T-helper 2 cell treated with Interferon-gamma antibody and Interleukin-4, amounts not matched to agents 5 μg/mL and 100 μg/mL, for 36 hours (primary cell): ENCODE measurements around the gene KCNC3.
A peak's percentile ranks its signal among the peaks of the same experiment; 100 is the strongest.
"Not testable (repeated sequence)": the region's sequence is repeated elsewhere in the genome, so short reads cannot be mapped to it uniquely, and the experiment has no call there.

ENCODE experiments used
- DNase-seq: peaks from one replicate; pipeline ENCODE4 v3.0.0; 2021; ENCODE audit warnings: low spot score
- H3K27ac Mint-ChIP-seq: one replicate; pipeline ENCODE4 v1.8.0; 2021; ENCODE audit warnings: mild to moderate bottlenecking, mixed read lengths
- H3K27me3 Mint-ChIP-seq: one replicate; pipeline ENCODE4 v1.8.0; 2021; ENCODE audit warnings: low read depth, mixed read lengths
- H3K36me3 Mint-ChIP-seq: one replicate; pipeline ENCODE4 v1.8.0; 2021; ENCODE audit warnings: low read depth, mixed read lengths
- H3K4me1 Mint-ChIP-seq: one replicate; pipeline ENCODE4 v1.8.0; 2021; ENCODE audit warnings: low read depth, mixed read lengths
- H3K4me3 Mint-ChIP-seq: one replicate; pipeline ENCODE4 v1.8.0; 2022; ENCODE audit warnings: mild to moderate bottlenecking, moderate library complexity, mixed read lengths
- H3K9me3 Mint-ChIP-seq: one replicate; pipeline ENCODE4 v1.8.0; 2021; ENCODE audit warnings: mixed read lengths

Gene KCNC3

DNA sequence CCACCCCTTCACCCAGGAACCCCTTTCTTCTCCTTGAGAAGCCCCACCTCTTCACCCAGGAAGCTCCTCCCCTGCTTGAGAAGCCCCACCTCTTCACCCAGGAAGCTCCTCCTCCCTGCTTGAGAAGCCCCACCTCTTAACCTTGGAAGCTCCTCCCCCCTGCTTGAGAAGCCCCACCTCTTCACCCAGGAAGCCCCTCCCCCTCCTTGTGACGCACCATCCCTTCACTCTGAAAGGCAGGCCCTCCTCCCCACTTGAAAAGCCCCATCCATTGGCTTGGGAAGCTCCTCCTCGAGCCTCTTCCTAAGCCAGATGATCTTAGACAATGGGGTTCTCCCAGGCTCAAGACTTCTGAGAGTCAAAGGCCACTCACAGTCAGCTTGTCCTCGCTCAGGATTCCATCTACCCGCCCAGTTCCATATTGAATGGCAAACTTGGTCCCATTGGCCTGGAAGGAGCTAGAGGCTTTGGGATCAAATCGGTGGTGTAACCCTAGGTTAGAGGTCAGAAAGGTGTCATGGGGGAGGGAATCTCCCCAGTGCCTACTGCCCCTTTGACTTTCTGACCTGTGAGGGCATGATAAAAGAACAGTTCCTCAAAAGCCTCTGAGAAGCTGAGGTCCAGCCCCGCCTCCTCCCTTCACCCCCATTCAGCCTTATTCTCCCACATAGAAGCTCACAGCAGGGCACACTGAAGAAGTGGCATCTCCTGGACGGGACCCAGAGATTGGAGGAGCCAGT is 32.3 kb upstream of the KCNC3 start:
- Mint-ChIP-seq H3K4me1 (peaks cover 53% of the 10 kb centered on the region), H3K9me3 (no peaks in the 10 kb centered on the region), H3K4me3 (no peak overlapping the region), H3K36me3 (peaks cover 2% of the 10 kb centered on the region), H3K27me3 (no peaks in the 10 kb centered on the region), H3K27ac (peak overlapping the region; percentile 64)
- no peak for DNase-seq

DNA sequence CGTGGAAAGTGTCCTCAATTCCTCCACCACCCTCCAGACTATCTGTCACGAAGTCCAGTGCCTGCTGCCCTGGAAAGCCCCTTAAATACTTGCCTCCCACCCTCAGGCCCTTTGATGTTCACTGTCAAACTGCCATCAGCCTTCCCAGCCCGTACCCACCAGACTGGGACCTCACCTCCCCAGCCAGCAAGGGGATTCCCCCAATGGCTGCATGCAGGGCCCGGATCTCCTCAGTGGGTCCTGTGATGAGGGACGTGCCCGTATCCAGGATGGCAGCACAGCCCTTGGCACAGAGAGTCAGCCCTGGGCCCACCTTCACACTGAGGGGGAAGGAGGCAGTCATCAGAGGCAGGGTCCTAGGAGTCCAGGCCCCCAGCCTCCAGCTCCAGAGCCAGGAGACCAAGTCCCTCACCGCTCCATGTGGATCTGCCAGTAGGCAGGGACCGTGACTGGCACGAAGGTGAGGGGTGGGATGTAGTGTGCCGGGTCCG is 30.2 kb upstream of the KCNC3 start:
- Mint-ChIP-seq H3K9me3 (no peaks in the 10 kb centered on the region), H3K27ac (peak overlapping the region; percentile 98), H3K4me1 (peaks cover 41% of the 10 kb centered on the region), H3K36me3 (peaks cover 2% of the 10 kb centered on the region), H3K4me3 (peak overlapping the region; percentile 92), H3K27me3 (no peaks in the 10 kb centered on the region)
- no peak for DNase-seq

DNA sequence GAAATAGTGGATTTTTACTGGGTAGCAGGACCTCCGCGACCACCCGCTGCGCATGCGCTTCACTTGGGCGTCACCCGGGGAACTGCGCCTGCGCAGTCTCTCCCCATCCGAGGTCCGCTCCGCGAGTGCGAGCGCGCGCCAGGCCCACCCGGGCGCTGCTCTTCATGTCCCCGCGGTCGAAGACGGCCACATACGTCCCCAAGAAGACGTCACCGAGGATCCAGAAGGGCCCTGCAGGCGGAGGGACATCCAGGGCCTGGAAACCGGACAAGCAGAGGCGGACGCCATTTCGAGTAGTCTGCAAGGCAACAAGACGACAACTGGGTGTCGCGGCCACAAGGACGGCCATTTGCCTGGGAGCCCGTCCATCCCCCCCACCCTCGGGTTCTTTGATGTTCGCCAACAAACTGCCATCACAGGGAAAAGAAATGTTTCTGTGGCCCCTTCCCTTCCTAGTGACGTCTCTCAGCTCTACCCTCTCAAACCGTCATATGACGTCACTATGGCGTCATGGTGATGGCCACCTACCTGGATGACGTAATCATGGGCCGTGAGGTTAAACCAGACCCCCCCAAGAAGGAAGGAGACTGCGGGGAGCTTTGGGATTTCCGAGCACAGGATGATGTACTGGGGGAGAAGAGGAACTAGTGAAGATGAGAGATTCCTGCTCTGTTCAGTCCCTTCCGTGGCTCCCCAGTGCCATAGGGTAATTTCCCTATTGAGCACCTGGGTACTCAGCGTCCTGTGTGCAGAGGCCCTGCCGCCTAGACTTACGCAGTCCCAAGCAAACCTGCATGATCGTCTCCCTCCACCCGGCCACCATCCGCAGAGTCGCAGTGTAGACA is 29.5 kb upstream of the KCNC3 start:
- DNase-seq = peak; percentile 82
- Mint-ChIP-seq H3K4me3 (peak overlapping the region; percentile 92), H3K27ac (peak overlapping the region; percentile 98), H3K36me3 (peaks cover 2% of the 10 kb centered on the region), H3K4me1 (peaks cover 40% of the 10 kb centered on the region), H3K27me3 (no peaks in the 10 kb centered on the region), H3K9me3 (no peaks in the 10 kb centered on the region)

DNA sequence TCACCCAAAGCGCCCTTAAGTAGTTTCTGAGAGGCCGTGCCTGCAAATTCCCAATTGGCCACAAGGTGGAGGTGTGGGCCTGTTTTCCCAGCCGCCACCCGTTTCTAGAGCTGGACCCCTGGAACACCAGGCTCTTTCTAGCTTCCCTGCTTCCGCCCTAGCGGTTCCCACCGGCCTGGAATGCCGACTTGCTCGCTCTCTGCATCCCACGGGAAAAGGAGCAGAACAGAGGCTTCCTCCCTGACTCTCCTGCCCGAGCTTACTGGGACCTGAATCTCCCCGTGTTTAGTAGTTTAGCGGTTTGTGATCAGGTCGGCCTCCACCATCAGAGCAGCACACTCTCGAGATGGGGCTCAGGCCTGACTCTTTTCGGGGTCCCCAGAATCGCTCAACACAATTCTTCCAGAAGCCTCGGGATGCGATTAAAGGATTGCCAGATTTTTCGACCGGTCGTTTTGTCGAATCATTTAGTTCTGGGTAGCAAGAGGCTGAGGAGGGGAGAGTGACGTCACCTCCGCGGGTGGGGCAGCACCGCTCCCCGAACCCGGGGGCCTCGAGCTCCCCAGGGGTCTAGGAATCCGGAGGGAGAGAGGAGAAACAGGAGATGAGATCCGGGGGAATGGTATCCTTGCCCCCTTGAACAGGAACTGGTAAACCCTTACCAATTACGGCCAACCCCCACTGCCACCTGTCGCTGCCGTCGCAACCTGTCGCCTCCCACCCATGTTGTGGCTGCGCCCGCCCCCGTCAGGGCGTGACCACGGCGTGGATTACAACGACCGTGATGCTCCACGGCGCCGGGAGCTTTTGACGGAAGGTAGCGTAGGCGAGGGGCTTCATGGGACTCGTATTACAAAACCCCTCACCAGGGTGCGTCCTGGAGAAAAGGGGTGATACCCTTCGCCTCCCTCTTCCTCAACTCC is 28.3 kb upstream of the KCNC3 start:
- Mint-ChIP-seq H3K27ac (peak overlapping the region; percentile 98), H3K36me3 (peaks cover 2% of the 10 kb centered on the region), H3K9me3 (no peaks in the 10 kb centered on the region), H3K4me3 (peak overlapping the region; percentile 92), H3K4me1 (peaks cover 31% of the 10 kb centered on the region), H3K27me3 (no peaks in the 10 kb centered on the region)
- DNase-seq = peak; percentile 84

DNA sequence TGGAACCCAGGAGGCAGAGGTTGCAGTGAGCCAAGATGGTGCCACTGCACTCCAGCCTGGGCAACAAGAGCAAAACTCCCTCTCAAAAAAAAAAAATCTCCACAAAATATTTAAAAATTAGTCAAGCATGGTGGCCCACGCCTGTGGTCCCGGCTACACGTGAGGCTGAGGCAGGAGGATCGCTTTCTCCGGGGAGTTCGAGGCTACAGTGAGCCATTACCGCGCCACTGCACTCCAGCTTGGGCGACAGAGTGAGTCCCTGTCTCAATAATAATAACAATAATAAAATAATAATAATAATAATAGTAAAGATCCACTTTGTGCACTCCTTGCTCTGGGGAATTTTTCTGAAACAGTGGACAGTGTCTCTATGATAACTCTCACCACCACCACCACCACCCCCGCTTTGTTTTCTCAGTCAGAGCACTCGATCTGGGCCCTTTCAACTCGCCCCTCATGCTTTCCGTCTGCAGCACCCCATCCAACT is 27.6 kb upstream of the KCNC3 start:
- H3K36me3 Mint-ChIP-seq = peaks cover 2% of the 10 kb centered on the region
- DNase-seq = no peak
- H3K4me3 Mint-ChIP-seq = peak overlapping the region; percentile 92
- no peaks in the 10 kb centered on the region for H3K9me3 Mint-ChIP-seq
- H3K27me3 Mint-ChIP-seq = no peaks in the 10 kb centered on the region
- peak overlapping the region; percentile 98 for H3K27ac Mint-ChIP-seq
- peaks cover 25% of the 10 kb centered on the region for H3K4me1 Mint-ChIP-seq

DNA sequence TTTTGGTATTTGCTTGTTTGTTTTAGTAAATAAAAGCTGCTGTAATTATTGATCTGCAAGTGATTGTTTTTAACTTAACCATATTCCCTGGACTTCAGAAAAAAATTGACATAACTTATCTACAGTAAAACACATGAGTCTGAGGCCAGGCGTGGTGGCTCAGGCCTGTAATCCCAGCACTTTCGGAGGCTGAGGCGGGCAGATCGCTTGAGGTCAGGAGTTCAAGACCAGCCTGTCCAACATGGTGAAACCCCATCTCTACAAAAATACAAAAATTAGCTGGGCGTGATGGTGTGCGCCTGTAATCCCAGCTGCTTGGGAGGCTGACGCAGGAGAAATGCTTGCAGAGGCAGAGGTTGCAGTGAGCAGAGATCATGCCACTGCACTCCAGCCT is 24.3 kb upstream of the KCNC3 start:
- H3K36me3 Mint-ChIP-seq, H3K4me1 Mint-ChIP-seq, DNase-seq, H3K4me3 Mint-ChIP-seq, H3K9me3 Mint-ChIP-seq, H3K27me3 Mint-ChIP-seq, H3K27ac Mint-ChIP-seq: not testable (repeated sequence)

DNA sequence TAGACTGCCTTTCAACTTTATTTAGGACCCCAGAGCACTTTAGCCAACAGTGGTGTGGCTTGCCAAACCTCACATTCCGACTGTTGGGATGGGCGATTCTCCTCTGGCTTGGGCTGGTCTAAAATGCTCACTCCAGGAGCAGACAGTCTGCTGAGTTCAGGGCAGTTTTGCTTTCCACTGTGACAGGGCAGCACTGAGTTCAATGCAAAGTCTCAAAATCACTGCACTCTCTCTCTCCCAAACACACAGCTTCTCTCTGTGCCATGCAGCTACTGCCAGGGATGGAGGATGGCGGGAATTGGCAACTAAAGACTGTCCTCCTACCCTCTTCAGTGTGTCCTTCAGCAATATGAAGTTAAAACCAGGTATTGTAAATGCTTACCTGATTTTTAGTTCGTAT is 23.1 kb upstream of the KCNC3 start:
- H3K4me3 Mint-ChIP-seq = no peak overlapping the region
- H3K9me3 Mint-ChIP-seq = no peaks in the 10 kb centered on the region
- no peaks in the 10 kb centered on the region for H3K36me3 Mint-ChIP-seq
- no peak for DNase-seq
- no peaks in the 10 kb centered on the region for H3K27me3 Mint-ChIP-seq
- peaks cover 10% of the 10 kb centered on the region for H3K4me1 Mint-ChIP-seq
- no peak overlapping the region for H3K27ac Mint-ChIP-seq

DNA sequence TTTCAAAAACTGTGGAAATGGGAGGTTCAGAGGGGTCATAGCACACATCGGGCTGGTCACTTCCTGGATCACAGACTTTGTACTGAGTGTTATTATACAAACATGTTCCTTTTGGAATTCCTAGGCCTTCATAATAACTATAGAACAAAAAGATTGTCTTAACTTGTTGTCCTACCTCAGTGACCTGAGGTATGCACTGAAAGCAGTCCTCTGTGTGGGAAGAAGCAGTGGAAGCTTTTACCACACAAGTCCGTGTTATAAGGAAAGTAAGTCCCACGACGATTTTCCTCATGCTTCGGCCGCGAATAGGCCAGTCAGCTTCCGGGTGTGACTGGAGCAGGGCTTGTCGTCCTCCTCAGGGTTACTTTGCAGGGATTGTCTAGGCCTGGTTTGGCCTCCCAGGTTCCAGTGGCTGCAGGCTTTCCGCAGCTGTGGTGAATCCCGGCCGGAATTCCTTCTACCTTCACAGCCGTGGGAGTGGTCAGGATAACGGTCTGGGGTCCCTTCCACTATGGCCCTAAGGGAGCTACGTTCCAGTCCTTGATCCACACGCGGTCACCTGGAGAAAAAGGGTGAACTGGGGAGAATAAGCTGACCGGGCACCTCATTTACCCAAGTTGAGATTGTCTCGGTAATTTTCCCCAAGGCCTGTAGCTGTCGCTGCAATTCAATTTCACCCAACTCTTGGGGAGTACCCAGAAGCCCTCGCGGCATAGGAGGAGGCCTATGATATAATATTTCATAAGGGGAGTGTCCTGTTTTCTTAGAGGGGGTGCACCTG is 20.3 kb upstream of the KCNC3 start:
- H3K4me3 Mint-ChIP-seq = no peak overlapping the region
- H3K27ac Mint-ChIP-seq = no peak overlapping the region
- peaks cover 12% of the 10 kb centered on the region for H3K36me3 Mint-ChIP-seq
- no peaks in the 10 kb centered on the region for H3K27me3 Mint-ChIP-seq
- H3K9me3 Mint-ChIP-seq = peaks cover 8% of the 10 kb centered on the region
- H3K4me1 Mint-ChIP-seq = peaks cover 17% of the 10 kb centered on the region
- no peak for DNase-seq

DNA sequence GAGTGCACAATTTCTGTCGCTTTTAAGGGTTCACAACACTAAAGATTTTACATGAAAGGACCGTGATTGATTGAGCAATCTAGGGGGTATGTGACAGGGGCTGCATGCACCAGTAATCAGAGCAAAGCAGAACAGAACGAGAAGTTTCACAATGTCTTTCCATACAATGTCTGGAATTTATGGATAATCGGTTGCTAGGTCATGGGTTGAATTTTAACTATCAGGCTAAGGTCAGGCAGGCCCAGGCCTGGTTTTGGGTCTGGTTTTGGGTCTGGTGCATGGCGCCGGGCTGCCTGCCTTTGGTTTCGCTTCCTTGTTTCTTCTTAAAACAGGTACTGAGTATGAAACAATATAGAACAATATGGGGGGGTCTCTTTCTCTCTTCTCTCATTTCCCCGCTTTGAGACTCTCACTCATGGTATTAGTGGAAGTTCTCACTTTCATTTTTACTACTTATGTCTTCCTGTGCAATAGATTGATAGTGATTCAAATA is 18.0 kb upstream of the KCNC3 start:
- H3K27me3 Mint-ChIP-seq, H3K9me3 Mint-ChIP-seq, DNase-seq: not testable (repeated sequence)
- Mint-ChIP-seq H3K4me3 (peak overlapping the region; percentile 76), H3K4me1 (peaks cover 17% of the 10 kb centered on the region), H3K36me3 (peaks cover 19% of the 10 kb centered on the region), H3K27ac (peak overlapping the region; percentile 89)

DNA sequence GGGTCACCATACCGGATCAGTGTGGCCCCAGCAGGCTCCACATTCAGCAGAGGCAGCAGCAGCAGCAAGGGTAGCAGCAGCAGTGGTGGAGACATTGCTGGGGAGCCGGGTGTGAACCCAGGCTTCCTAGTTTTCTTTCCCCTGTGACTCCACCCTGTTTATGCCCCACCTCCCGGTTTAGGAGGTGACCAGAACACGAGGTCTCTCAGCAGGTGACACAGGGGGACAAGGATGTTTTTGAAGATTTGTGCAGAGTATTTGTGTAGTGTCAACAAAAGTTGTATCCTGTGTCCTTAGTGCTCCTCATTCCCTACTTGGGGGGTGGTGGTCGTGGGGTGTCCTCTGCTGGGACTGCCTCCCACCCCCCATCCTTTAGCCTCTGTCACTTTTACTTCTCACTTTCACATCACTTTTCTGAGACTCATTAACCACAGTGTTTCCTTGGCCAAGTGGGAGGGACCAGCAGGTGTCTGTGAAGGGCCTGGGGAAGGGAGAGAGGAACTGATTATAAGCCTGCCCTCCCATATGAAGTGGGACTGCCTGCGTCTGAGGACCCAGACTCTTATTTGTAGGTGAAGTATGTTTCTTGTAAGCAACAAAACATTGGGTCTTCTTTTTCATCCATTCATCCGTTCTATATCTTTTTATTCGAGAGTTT is 15.6 kb upstream of the KCNC3 start:
- Mint-ChIP-seq H3K4me1 (peaks cover 17% of the 10 kb centered on the region), H3K4me3 (no peak overlapping the region), H3K27me3 (no peaks in the 10 kb centered on the region), H3K9me3 (peaks cover 8% of the 10 kb centered on the region), H3K27ac (peak overlapping the region; percentile 49), H3K36me3 (peaks cover 22% of the 10 kb centered on the region)
- no peak for DNase-seq

DNA sequence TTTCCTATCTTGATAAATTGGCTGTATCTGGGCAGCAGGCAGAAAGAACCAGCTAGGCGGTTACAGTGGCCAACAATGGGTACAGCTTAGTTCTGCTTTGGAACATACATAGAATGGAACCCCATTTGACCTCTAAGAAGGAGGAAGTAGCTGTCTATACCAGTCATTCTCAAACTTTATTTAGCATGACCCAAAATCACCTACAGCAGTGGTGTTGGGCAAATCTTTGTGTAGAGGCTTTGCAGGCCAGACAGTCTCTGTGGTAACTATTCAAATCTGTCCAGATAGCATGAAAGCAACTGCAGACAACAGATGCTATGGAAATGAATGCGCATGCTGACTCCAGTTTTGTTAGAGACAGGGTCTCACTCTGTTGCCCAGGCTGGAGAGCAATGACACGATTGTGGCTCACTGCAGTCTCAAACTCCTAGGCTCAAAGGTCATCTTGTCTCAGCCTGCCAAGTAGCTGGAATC is 12.0 kb upstream of the KCNC3 start:
- no peak for DNase-seq
- Mint-ChIP-seq H3K27ac (no peak overlapping the region), H3K9me3 (peaks cover 6% of the 10 kb centered on the region), H3K4me3 (no peak overlapping the region), H3K4me1 (peaks cover under 1% of the 10 kb centered on the region), H3K36me3 (peaks cover 17% of the 10 kb centered on the region), H3K27me3 (no peaks in the 10 kb centered on the region)

DNA sequence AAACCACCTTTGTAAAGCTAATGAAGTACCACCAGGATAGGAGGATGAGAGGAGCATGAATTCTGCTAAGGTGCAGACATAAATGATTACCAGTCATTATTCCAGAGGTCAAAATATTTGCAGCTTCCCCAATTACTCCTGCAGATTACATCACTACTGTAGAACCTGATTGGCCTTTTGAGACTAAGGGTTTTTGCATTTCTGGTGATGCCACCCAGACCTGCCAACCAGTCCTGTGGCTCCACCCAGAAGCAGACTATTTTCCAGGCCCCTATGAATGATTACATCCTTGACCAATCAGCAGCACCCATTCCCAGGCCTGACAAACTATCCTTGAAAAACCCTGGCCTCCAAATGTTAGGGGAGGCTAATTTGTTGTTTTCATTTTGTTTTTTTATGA is 11.2 kb upstream of the KCNC3 start:
- H3K9me3 Mint-ChIP-seq = peaks cover 4% of the 10 kb centered on the region
- DNase-seq = no peak
- H3K4me1 Mint-ChIP-seq = peaks cover 5% of the 10 kb centered on the region
- H3K36me3 Mint-ChIP-seq = peaks cover 15% of the 10 kb centered on the region
- H3K4me3 Mint-ChIP-seq = no peak overlapping the region
- no peaks in the 10 kb centered on the region for H3K27me3 Mint-ChIP-seq
- H3K27ac Mint-ChIP-seq = no peak overlapping the region
